Medulla oblongata (tissue), 1 donor: ENCODE results near the gene CCDC93.
"Not testable (repeated sequence)": the region's sequence is repeated elsewhere in the genome, so short reads cannot be mapped to it uniquely, and the experiment has no call there.

ENCODE experiments used
- DNase-seq: peaks from one replicate; pipeline ENCODE4 v3.0.0-alpha.2; 2015; ENCODE audit errors: extremely low spot score

Gene CCDC93

GRCh38 chr2:118045286-118045685 lies 31.4 kb upstream of the CCDC93 start:
- DNase-seq = no peak

- DNase-seq = no peak
These were observed 31.0 kb upstream of the CCDC93 start for GRCh38 chr2:118044854-118045253.

GRCh38 chr2:118044103-118044716 lies 30.3 kb upstream of the CCDC93 start:
- DNase-seq = no peak

GRCh38 chr2:118040891-118041290 lies 27.0 kb upstream of the CCDC93 start:
- no peak for DNase-seq

GRCh38 chr2:118032169-118033013 lies 18.5 kb upstream of the CCDC93 start:
- peak; percentile 71 for DNase-seq

GRCh38 chr2:118031566-118031965 lies 17.7 kb upstream of the CCDC93 start:
- DNase-seq = no peak

- DNase-seq = no peak
These were observed 15.2 kb upstream of the CCDC93 start for GRCh38 chr2:118029025-118029424.

GRCh38 chr2:118021356-118021755 lies 7.5 kb upstream of the CCDC93 start:
- no peak for DNase-seq

- no peak for DNase-seq
These were observed 6.0 kb upstream of the CCDC93 start for GRCh38 chr2:118019821-118020220.

GRCh38 chr2:118016911-118017310 lies 3.0 kb upstream of the CCDC93 start:
- DNase-seq = no peak

- not testable (repeated sequence) for DNase-seq
These were observed 1.9 kb upstream of the CCDC93 start for GRCh38 chr2:118015761-118016160.

- no peak for DNase-seq
These were observed 588 bp upstream of the CCDC93 start for GRCh38 chr2:118014492-118014824.

GRCh38 chr2:118013221-118013723 lies 598 bp downstream of the CCDC93 start:
- DNase-seq = peak; percentile 38

GRCh38 chr2:118012778-118013177 lies 1.1 kb downstream of the CCDC93 start:
- DNase-seq = no peak

GRCh38 chr2:118010473-118010872 lies 3.4 kb downstream of the CCDC93 start:
- no peak for DNase-seq

- no peak for DNase-seq
These were observed 7.0 kb downstream of the CCDC93 start for GRCh38 chr2:118006861-118007260.

GRCh38 chr2:118006326-118006725 lies 7.5 kb downstream of the CCDC93 start:
- no peak for DNase-seq

- DNase-seq = peak; percentile 93
These were observed 10.5 kb downstream of the CCDC93 start for GRCh38 chr2:118003396-118003824.

- no peak for DNase-seq
These were observed 13.8 kb downstream of the CCDC93 start for GRCh38 chr2:118000041-118000440.

GRCh38 chr2:117997872-117998454 lies 15.9 kb downstream of the CCDC93 start:
- no peak for DNase-seq

- DNase-seq = no peak
These were observed 17.3 kb downstream of the CCDC93 start for GRCh38 chr2:117996525-117996924.

- DNase-seq = no peak
These were observed 19.1 kb downstream of the CCDC93 start for GRCh38 chr2:117994729-117995128.
